Liver (tissue), 9 donors: ENCODE measurements around the gene UGT1A9. TPM values are rescaled to one million over a fixed set of nuclear protein-coding genes. Genes with fewer than 3 reads are reported as not detected.

ENCODE experiments used
- DNase-seq: peaks from one replicate; pipeline ENCODE4 v3.0.0-alpha.2; 2017; ENCODE audit warnings: low spot score
- H3K27ac ChIP-seq, 2 donors: one replicate each; pipeline ENCODE4 v1.7.0; 2013; ENCODE audit warnings: inconsistent platforms in 2 of 2, low read length in 2 of 2, control low read depth in 1 of 2, low read depth in 1 of 2, mild to moderate bottlenecking in 1 of 2
- H3K27me3 ChIP-seq, 4 donors: one replicate each; pipeline versions ENCODE4 v1.6.1 to v1.7.0; 2013; ENCODE audit warnings: low read length in 3 of 4, inconsistent platforms in 1 of 4, mild to moderate bottlenecking in 1 of 4, moderate library complexity in 1 of 4; ENCODE audit not compliant: control insufficient read depth in 4 of 4, insufficient read depth in 4 of 4
- H3K36me3 ChIP-seq, 4 donors: one replicate each; pipeline versions ENCODE4 v1.6.1 to v1.7.0; 2013; ENCODE audit warnings: low read length in 3 of 4, mild to moderate bottlenecking in 3 of 4, low read depth in 1 of 4, moderate library complexity in 1 of 4; ENCODE audit not compliant: control insufficient read depth in 4 of 4, insufficient read depth in 3 of 4
- H3K4me1 ChIP-seq, 4 donors: one replicate each; pipeline versions ENCODE4 v1.6.1 to v1.7.0; 2013; ENCODE audit warnings: low read length in 3 of 4, mild to moderate bottlenecking in 3 of 4, moderate library complexity in 1 of 4; ENCODE audit not compliant: control insufficient read depth in 4 of 4, insufficient read depth in 4 of 4
- H3K4me3 ChIP-seq, 3 donors: one replicate each; pipeline versions ENCODE4 v1.6.1 to v1.7.0; 2013; ENCODE audit warnings: low read length in 3 of 3, control low read depth in 1 of 3, low read depth in 1 of 3, mild to moderate bottlenecking in 1 of 3
- H3K9ac ChIP-seq, 2 donors: one replicate each; pipeline ENCODE4 v1.7.0; 2013; ENCODE audit warnings: low read length in 2 of 2, mild to moderate bottlenecking in 2 of 2, moderate library complexity in 2 of 2, control low read depth in 1 of 2, low read depth in 1 of 2
- H3K9me3 ChIP-seq, 4 donors: one replicate each; pipeline versions ENCODE4 v1.6.1 to v1.7.0; 2013; ENCODE audit warnings: low read length in 3 of 4; ENCODE audit not compliant: control insufficient read depth in 4 of 4
- ATF3 ChIP-seq: IDR thresholded peaks from 2 replicates; pipeline ENCODE4 v1.6.1; 2016; ENCODE audit warnings: antibody characterized with exemption
- CTCF ChIP-seq: fragments of 150-350 bp; IDR thresholded peaks from 2 replicates; pipeline ENCODE4 v1.5.1; 2017; ENCODE audit warnings: improper control_type of control experiment, low read depth, low read length; ENCODE audit not compliant: missing input control
- EGR1 ChIP-seq, 2 donors: IDR thresholded peaks; 2 replicates each; pipeline ENCODE4 v1.6.1; 2016 to 2018; ENCODE audit warnings: antibody characterized with exemption in 2 of 2, low read depth in 2 of 2
- FOXA1 ChIP-seq: IDR thresholded peaks from 2 replicates; pipeline ENCODE4 v1.6.1; 2016; ENCODE audit warnings: antibody characterized with exemption
- FOXA2 ChIP-seq: IDR thresholded peaks from 2 replicates; pipeline ENCODE4 v1.6.1; 2016; ENCODE audit warnings: antibody characterized with exemption
- GABPA ChIP-seq, 2 donors: IDR thresholded peaks in 1 of 2; conservative IDR thresholded peaks in 1 of 2; 2 replicates each; pipeline ENCODE4 v1.6.1; 2016; ENCODE audit warnings: antibody characterized with exemption in 2 of 2, mild to moderate bottlenecking in 1 of 2, moderate library complexity in 1 of 2
- HNF4A ChIP-seq, 2 donors: conservative IDR thresholded peaks; 2 replicates each; pipeline ENCODE4 v1.6.1; 2016; ENCODE audit warnings: antibody characterized with exemption in 2 of 2, mild to moderate bottlenecking in 2 of 2
- HNF4G ChIP-seq: IDR thresholded peaks from 2 replicates; pipeline ENCODE4 v1.6.1; 2016; ENCODE audit warnings: antibody characterized with exemption
- JUND ChIP-seq, 2 donors: IDR thresholded peaks; 2 replicates each; pipeline ENCODE4 v1.6.1; 2016; ENCODE audit warnings: antibody characterized with exemption in 2 of 2
- MAX ChIP-seq: IDR thresholded peaks from 2 replicates; pipeline ENCODE4 v1.6.1; 2016; ENCODE audit warnings: antibody characterized with exemption
- NR2F2 ChIP-seq: IDR thresholded peaks from 2 replicates; pipeline ENCODE4 v1.6.1; 2016; ENCODE audit warnings: antibody characterized with exemption
- RAD21 ChIP-seq, 2 donors: IDR thresholded peaks; 2 replicates each; pipeline ENCODE4 v1.6.1; 2016; ENCODE audit warnings: antibody characterized with exemption in 2 of 2, mild to moderate bottlenecking in 2 of 2
- REST ChIP-seq: IDR thresholded peaks from 2 replicates; pipeline ENCODE4 v1.6.1; 2016; ENCODE audit warnings: antibody characterized with exemption, mild to moderate bottlenecking
- RXRA ChIP-seq, 2 donors: IDR thresholded peaks; 2 replicates each; pipeline ENCODE4 v1.6.1; 2017 to 2018; ENCODE audit warnings: antibody characterized with exemption in 2 of 2, mild to moderate bottlenecking in 1 of 2
- SP1 ChIP-seq: IDR thresholded peaks from 2 replicates; pipeline ENCODE4 v1.6.1; 2018; ENCODE audit warnings: antibody characterized with exemption, mild to moderate bottlenecking
- TAF1 ChIP-seq: conservative IDR thresholded peaks from 2 replicates; pipeline ENCODE4 v1.6.1; 2016; ENCODE audit warnings: antibody characterized with exemption, mild to moderate bottlenecking
- YY1 ChIP-seq: IDR thresholded peaks from 2 replicates; pipeline ENCODE4 v1.6.1; 2016; ENCODE audit warnings: antibody characterized with exemption, mild to moderate bottlenecking
- ZBTB33 ChIP-seq: IDR thresholded peaks from 2 replicates; pipeline ENCODE4 v1.6.1; 2016; ENCODE audit warnings: antibody characterized with exemption
- WGBS: extraction: QIAGEN DNeasy Blood & Tissue Kit; methylation state at CpG from one replicate; pipeline ENCODE4 v1.1.7; 2013; 5-methylcytosine and 5-hydroxymethylcytosine counted together
- polyA plus RNA-seq, 2 donors: library from polyadenylated mRNA; stranded (reverse) in 1 of 2; unstranded in 1 of 2; fragments of 200-250 nt in 1 of 2; fragments of >200 nt in 1 of 2; fragmentation: Nextera tagmentation in 1 of 2; extraction: Ambion mirVana in 1 of 2; gene quantifications; one replicate each; pipeline versions ENCODE4 v1.2.1 to v1.2.3, GENCODE V29; 2013 to 2015
- total RNA-seq, 2 donors: library from RNA; depleted of rRNA; stranded (reverse); fragments of >200 nt; gene quantifications; one replicate each; pipeline ENCODE4 v1.2.3, GENCODE V29; 2014
- donor health status: healthy.
- donor health status: healthy.
- donor health status: healthy.
- donor health status: healthy.
- donor health status: healthy.

UGT1A9 gene
- total and polyA plus RNA-seq, 4 donors: 14.3 to 62.3 (median 23.8) TPM; not detected in 1

GRCh38 chr2:233688341-233688740 lies 16.6 kb downstream of the UGT1A9 start:
- H3K9ac ChIP-seq: no peak overlapping the region
- H3K36me3 ChIP-seq: no peaks in the 10 kb centered on the region
- 83% methylated on average over 5 of the region's 5 CpGs for WGBS
- no peak for DNase-seq
- no peaks in the 10 kb centered on the region for H3K9me3 ChIP-seq
- TF ChIP-seq RAD21 (IDR thresholded peaks at IDR 0.05) (no peak), HNF4G (no peak), REST (no peak), EGR1 (IDR thresholded peaks at IDR 0.05; ENCODE audit: low read depth in 2 of 2) (no peak), HNF4A (conservative IDR thresholded peaks at IDR 0.05) (no peak), NR2F2 (no peak), SP1 (no peak), ATF3 (no peak), ZBTB33 (no peak), YY1 (no peak), FOXA2 (no peak), RXRA (IDR thresholded peaks at IDR 0.05) (no peak), MAX (no peak), CTCF (no peak), JUND (IDR thresholded peaks at IDR 0.05) (no peak)
- peaks cover 0 to 18% (median 13%) of the 10 kb centered on the region in 4 donors for H3K4me1 ChIP-seq
- no peak overlapping the region for H3K4me3 ChIP-seq
- H3K27ac ChIP-seq: no peak overlapping the region
- no peaks in the 10 kb centered on the region for H3K27me3 ChIP-seq

- no peaks in the 10 kb centered on the region for H3K27me3 ChIP-seq
- no peak overlapping the region for H3K4me3 ChIP-seq
- H3K9me3 ChIP-seq: no peaks in the 10 kb centered on the region
- no peak overlapping the region for H3K27ac ChIP-seq
- no peaks in the 10 kb centered on the region for H3K36me3 ChIP-seq
- no peak for DNase-seq
- H3K4me1 ChIP-seq: peaks cover 0 to 25% (median 17%) of the 10 kb centered on the region in 4 donors
- TF ChIP-seq RXRA (IDR thresholded peaks at IDR 0.05) (no peak), TAF1 (no peak), FOXA1 (no peak), RAD21 (IDR thresholded peaks at IDR 0.05) (no peak), MAX (no peak), GABPA (IDR thresholded peaks at IDR 0.05 in 1 of 2, conservative IDR thresholded peaks at IDR 0.05 in 1 of 2) (no peak), REST (no peak)
- H3K9ac ChIP-seq: no peak overlapping the region
Measured at GRCh38 chr2:233689031-233689430, 17.3 kb downstream of the UGT1A9 start.
